Measurements from ENCODE around the gene THAP11.

- TF ChIP-seq POLR2A (IDR thresholded peaks at IDR 0.05; ENCODE audit: low read depth, low read length): no peak
- TF ChIP-seq TAF1 (IDR thresholded peaks at IDR 0.05; ENCODE audit: low read depth, low read length): no peak
Measured at GRCh38 chr16:67805718-67806427, 36.2 kb upstream of the THAP11 start.
